Panc1 (cell line): ENCODE data around the gene MYO1F. TPM values are rescaled to one million over a fixed set of nuclear protein-coding genes. Genes with fewer than 3 reads are reported as not detected.
A peak's percentile ranks its signal among the peaks of the same experiment; 100 is the strongest.

Experiments used
- ATAC-seq: fragments of 200-7000 bp; cut with Tn5 transposase; 2 replicates; pipeline ENCODE4 v1.9.1; 2020; ENCODE audit warnings: mild to moderate bottlenecking, moderate library complexity
- BruUV-seq: library from RNA; stranded (reverse); fragments of 400-500 nt; replicated peaks from 2 replicates; lab custom pipeline; 2021; lab: Mats Ljungman, UMichigan
- CTCF ChIA-PET: fragments of 300-600 bp; sonication (Branson Sonifier 250); formaldehyde crosslinking; loops from one replicate; lab custom pipeline; 2022; ENCODE audit warnings: antibody characterized with exemption; lab: Charles Lee
- POLR2A ChIA-PET: fragments of 300-600 bp; sonication (Branson Sonifier 250); formaldehyde crosslinking; loops from one replicate; lab custom pipeline; 2022; ENCODE audit warnings: antibody characterized with exemption; lab: Charles Lee
- DNase-seq: peaks from one replicate; pipeline ENCODE4 v3.0.0-alpha.2; 2010; ENCODE audit warnings: low read depth, low spot score
- H3K27ac ChIP-seq: 2 replicates; pipeline ENCODE4 v1.5.1; 2011; ENCODE audit warnings: mild to moderate bottlenecking, low read length, inconsistent platforms
- H3K27me3 ChIP-seq: fragments of 200-500 bp; sonication (Bioruptor generic); 2 replicates; pipeline ENCODE4 v1.6.0; 2014; ENCODE audit warnings: low read length, inconsistent platforms; ENCODE audit not compliant: control insufficient read depth, insufficient read depth
- H3K36me3 ChIP-seq: fragments of 200-500 bp; sonication (Bioruptor generic); 2 replicates; pipeline ENCODE4 v1.5.1; 2014; ENCODE audit warnings: inconsistent platforms, mild to moderate bottlenecking, low read length, moderate library complexity; ENCODE audit not compliant: control insufficient read depth, insufficient read depth
- H3K4me1 ChIP-seq: 2 replicates; pipeline ENCODE4 v1.5.1; 2011; ENCODE audit warnings: inconsistent platforms, mild to moderate bottlenecking, low read length, moderate library complexity; ENCODE audit not compliant: control insufficient read depth, insufficient read depth
- H3K4me3 ChIP-seq, 2 experiments: 2 replicates each; pipeline ENCODE4 v1.5.1; 2011 to 2012; ENCODE audit warnings: low read depth in 2 of 2, low read length in 2 of 2, mild to moderate bottlenecking in 2 of 2, inconsistent platforms in 1 of 2, moderate library complexity in 1 of 2
- H3K9me3 ChIP-seq: fragments of 200-500 bp; sonication (Bioruptor generic); 2 replicates; pipeline ENCODE4 v1.5.1; 2014; ENCODE audit warnings: low read depth, mild to moderate bottlenecking, inconsistent platforms, low read length, moderate library complexity; ENCODE audit not compliant: control insufficient read depth, insufficient read depth
- POLR2AphosphoS5 ChIP-seq: IDR thresholded peaks from 2 replicates; pipeline ENCODE4 v1.6.1; 2012; ENCODE audit warnings: mild to moderate bottlenecking, low read depth, low read length, moderate library complexity
- SIN3A ChIP-seq: IDR thresholded peaks from 2 replicates; pipeline ENCODE4 v1.6.1; 2012; ENCODE audit warnings: low read depth, mild to moderate bottlenecking, low read length, moderate library complexity, borderline replicate concordance; ENCODE audit not compliant: insufficient read depth
- TCF7L2 ChIP-seq: IDR thresholded peaks from 2 replicates; pipeline ENCODE4 v1.6.1; 2011; ENCODE audit warnings: mild to moderate bottlenecking, low read depth, low read length, inconsistent platforms
- in situ Hi-C: cut with HindIII; loops from 2 replicates; pipeline ENCODE4 v1.10.0; 2016; ENCODE audit warnings: low sequenced_read_pairs, low pct_unique_long_range_greater_than_20kb
- intact Hi-C: fragments of 100-400 bp; cut with micrococcal nuclease; formaldehyde crosslinking; loops from one replicate; pipeline ENCODE4 v1.10.0; 2022; ENCODE audit not compliant: unreplicated experiment
- total RNA-seq: library from RNA; stranded (reverse); gene quantifications from one replicate; pipeline ENCODE4 v1.2.1, GENCODE V29; 2021; ENCODE audit not compliant: unreplicated experiment
- TF ChIP-seq, protein P1 (sequence below), 2 experiments: IDR thresholded peaks; 2 replicates each; pipeline ENCODE4 v1.6.1; 2011 to 2012; ENCODE audit warnings: low read depth in 2 of 2, control low read depth in 1 of 2, low read length in 1 of 2, mild to moderate bottlenecking in 1 of 2, moderate library complexity in 1 of 2; ENCODE audit not compliant: insufficient read depth in 1 of 2
- TF ChIP-seq, protein P2 (sequence below): fragments of 450-650 bp; IDR thresholded peaks from 2 replicates; pipeline ENCODE4 v1.5.1; 2017; ENCODE audit warnings: mild to moderate bottlenecking

MYO1F gene
- total RNA-seq, 1 experiment from 2014 or later: 0.33 TPM

DNA sequence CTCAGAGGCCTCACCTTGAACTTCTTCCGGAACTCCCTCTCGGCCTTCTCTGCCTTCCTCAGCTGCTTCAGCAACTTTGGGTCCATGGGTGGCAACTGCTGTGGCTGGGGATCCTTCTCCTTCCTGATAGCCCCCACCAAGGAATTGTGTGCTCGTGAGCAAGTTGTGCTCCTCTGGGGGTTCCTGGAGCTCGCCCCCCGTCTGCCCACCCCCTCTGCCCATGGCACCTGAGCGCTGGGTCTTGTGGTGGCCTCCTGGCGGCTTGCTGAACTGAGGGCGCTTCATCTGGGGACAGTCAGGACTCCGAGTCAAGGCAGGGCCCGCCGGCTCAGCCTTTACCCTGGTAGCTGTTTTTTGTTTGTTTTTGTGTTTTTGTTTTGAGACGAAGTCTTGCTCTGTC, 86.4 kb downstream of the MYO1F start:
- Histone ChIP-seq H3K27me3 (no peaks in the 10 kb centered on the region), H3K4me1 (no peaks in the 10 kb centered on the region)

DNA sequence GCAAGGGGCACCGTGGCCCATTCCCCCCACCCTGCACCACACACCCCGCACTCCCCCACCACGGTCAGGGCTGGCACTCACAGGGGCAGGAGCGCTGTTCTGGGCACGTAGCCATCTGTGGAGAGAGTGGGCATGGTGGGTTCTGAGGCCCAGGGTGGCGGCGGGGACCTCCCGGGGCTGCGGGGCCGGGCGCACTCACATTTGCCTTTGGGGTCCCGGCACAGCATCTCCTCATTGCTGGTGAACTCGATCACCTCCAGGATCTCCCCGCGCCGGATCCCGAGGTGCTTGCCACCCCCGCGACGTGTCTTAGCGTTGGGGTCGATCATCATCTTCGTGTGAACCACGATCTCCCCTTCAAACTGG, 86.9 kb downstream of the MYO1F start:
- intact Hi-C loops: no loop called here
- POLR2A ChIA-PET: no interaction called here

More for the DNA sequence above, 86.4 kb downstream of the MYO1F start:
- intact Hi-C loops: no loop called here
- CTCF ChIA-PET: no interaction called here
- TF ChIP-seq SIN3A (no peak), POLR2AphosphoS5 (no peak), TCF7L2 (no peak)
- TF ChIP-seq, protein P1, sequence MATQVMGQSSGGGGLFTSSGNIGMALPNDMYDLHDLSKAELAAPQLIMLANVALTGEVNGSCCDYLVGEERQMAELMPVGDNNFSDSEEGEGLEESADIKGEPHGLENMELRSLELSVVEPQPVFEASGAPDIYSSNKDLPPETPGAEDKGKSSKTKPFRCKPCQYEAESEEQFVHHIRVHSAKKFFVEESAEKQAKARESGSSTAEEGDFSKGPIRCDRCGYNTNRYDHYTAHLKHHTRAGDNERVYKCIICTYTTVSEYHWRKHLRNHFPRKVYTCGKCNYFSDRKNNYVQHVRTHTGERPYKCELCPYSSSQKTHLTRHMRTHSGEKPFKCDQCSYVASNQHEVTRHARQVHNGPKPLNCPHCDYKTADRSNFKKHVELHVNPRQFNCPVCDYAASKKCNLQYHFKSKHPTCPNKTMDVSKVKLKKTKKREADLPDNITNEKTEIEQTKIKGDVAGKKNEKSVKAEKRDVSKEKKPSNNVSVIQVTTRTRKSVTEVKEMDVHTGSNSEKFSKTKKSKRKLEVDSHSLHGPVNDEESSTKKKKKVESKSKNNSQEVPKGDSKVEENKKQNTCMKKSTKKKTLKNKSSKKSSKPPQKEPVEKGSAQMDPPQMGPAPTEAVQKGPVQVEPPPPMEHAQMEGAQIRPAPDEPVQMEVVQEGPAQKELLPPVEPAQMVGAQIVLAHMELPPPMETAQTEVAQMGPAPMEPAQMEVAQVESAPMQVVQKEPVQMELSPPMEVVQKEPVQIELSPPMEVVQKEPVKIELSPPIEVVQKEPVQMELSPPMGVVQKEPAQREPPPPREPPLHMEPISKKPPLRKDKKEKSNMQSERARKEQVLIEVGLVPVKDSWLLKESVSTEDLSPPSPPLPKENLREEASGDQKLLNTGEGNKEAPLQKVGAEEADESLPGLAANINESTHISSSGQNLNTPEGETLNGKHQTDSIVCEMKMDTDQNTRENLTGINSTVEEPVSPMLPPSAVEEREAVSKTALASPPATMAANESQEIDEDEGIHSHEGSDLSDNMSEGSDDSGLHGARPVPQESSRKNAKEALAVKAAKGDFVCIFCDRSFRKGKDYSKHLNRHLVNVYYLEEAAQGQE (IDR thresholded peaks at IDR 0.05; ENCODE audit: insufficient read depth in 1 of 2, low read depth in 2 of 2, low read length in 1 of 2): no peak
- TF ChIP-seq, protein P2, sequence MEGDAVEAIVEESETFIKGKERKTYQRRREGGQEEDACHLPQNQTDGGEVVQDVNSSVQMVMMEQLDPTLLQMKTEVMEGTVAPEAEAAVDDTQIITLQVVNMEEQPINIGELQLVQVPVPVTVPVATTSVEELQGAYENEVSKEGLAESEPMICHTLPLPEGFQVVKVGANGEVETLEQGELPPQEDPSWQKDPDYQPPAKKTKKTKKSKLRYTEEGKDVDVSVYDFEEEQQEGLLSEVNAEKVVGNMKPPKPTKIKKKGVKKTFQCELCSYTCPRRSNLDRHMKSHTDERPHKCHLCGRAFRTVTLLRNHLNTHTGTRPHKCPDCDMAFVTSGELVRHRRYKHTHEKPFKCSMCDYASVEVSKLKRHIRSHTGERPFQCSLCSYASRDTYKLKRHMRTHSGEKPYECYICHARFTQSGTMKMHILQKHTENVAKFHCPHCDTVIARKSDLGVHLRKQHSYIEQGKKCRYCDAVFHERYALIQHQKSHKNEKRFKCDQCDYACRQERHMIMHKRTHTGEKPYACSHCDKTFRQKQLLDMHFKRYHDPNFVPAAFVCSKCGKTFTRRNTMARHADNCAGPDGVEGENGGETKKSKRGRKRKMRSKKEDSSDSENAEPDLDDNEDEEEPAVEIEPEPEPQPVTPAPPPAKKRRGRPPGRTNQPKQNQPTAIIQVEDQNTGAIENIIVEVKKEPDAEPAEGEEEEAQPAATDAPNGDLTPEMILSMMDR: no peak
- Histone ChIP-seq H3K4me3 (no peak overlapping the region), H3K9me3 (no peaks in the 10 kb centered on the region), H3K27ac (no peak overlapping the region), H3K36me3 (no peaks in the 10 kb centered on the region)
- POLR2A ChIA-PET: no interaction called here
- ATAC-seq (no peak), DNase-seq (no peak)
- BruUV-seq: no TSS peak
- in situ Hi-C loops: no loop called here

More for the DNA sequence above, 86.9 kb downstream of the MYO1F start:
- CTCF ChIA-PET: no interaction called here
- BruUV-seq: no TSS peak
- H3K36me3 ChIP-seq: peaks cover 3% of the 10 kb centered on the region; the same call in 1 of the 2 replicates
- no peaks in the 10 kb centered on the region for H3K4me1 ChIP-seq
- TF ChIP-seq, protein P1 (IDR thresholded peaks at IDR 0.05; ENCODE audit: insufficient read depth in 1 of 2, low read depth in 2 of 2, low read length in 1 of 2): no peak
- no peak for TF ChIP-seq TCF7L2
- in situ Hi-C loops: no loop called here
- no peaks in the 10 kb centered on the region for H3K9me3 ChIP-seq
- H3K27ac ChIP-seq: no peak overlapping the region
- peak; percentile 24; the same call in 1 of the 2 replicates for ATAC-seq
- no peak for DNase-seq
- no peak overlapping the region for H3K4me3 ChIP-seq
- no peaks in the 10 kb centered on the region for H3K27me3 ChIP-seq
